GM19455 (cell line): ENCODE results near the gene GLS.
A peak's percentile ranks its signal among the peaks of the same experiment; 100 is the strongest.
"Not testable (repeated sequence)": the region's sequence is repeated elsewhere in the genome, so short reads cannot be mapped to it uniquely, and the experiment has no call there.

Experiments used
- ATAC-seq: cut with Tn5 transposase; IDR thresholded peaks from one replicate; pipeline ENCODE4 v1.9.1; 2021; ENCODE audit not compliant: unreplicated experiment

The GLS gene

DNA sequence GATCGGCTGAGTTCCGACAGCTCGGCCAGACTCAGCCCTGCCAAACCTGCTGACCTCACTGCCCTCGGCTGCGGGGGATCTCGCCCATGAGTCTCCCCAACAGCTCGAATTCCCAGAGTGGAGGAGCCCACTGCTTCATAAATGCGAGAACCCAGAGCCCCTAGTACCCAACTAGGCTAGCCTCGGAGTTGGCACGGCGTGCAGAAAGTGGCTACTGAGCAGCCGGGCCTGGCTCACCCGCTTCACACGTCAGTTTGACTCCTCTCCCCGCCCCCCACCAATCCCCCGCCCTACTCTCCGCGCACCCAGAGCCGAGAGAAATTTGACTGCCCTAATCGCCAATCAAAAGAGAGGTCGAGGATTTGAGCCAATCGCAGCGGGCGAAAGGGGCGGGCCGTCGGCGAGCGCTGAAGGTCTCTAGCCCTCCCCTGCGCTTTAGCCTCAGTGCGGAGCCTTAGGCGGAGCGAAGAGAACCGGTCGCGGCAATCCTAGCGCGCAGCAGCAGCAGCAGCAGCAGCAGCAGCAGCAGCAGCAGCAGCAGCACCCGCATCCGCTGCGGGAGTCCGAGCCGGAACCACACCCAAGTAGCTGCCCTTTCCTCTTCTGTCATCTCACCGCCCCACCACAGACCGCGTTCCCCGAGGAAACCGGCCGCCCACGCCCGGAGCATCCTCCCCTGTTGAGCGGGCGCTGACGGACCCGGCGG is at the start of gene GLS:
Gene GLS, plus strand, starts transcription at position 444 of the 706 bp plus-strand sequence. CDS start 264 bp downstream, outside the sequence.
- peak; percentile 75 for ATAC-seq

DNA sequence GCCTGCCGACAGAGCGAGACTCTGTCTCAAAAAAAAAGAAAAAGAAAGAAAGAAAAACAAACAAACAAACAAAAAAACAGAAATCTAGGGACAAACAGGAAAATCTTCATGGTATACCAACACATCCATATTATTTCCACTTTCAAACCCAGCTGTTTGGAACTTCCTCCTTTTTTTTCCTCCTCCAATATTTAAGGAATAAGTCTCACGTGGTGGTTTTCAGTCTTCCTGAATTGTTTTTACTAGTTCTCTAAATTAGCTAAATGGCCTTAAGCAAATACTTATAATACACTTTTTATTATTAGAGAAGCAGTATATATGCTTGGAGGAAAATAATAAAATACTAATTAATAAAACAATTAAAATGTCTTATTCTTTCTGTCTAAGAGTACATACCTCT is 48.7 kb upstream of the GLS start:
- ATAC-seq: no peak

DNA sequence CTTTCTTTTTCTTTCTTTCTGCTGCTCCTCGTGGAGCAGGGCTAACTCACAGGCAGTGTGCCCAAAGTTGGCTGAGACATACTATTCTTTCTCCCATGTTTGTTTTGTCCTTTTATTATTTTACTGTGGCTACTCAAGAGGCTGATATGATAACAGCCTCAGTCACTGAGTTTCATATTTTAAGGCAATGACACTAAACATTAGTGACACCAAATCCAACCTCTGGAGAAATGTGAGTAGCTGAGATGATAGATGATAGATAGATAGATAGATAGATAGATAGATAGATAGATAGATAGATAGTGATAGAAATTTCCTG is 45.8 kb upstream of the GLS start:
- no peak for ATAC-seq

DNA sequence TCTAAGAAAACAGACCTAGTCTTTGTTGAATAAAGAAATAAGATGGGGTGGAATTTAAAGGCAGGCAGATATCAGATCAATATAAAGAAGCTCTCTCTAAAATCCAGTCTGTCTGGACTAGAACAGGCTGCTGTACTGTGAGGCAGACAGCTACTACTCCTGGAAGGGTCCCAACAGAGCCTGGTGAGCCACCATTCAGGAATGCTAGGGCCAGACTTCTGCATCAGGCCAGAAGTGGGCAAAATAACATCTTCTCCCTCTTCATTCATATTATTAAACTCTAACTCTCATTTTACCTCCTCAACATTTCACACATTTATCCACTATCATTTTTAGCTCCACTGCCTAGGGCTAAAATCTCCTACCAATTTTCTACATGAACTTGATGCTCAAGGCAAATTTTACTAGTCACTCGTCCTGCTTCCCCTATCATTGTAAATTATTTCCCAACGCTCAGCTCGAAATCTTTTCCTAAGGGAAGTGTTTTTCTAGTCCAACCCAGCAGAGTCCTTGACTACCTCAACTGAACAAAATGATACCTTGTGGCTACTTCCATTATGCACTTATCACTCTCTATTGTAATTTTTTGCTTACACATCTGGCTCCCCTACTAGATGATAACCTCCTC is 45.2 kb upstream of the GLS start:
- ATAC-seq: no peak

DNA sequence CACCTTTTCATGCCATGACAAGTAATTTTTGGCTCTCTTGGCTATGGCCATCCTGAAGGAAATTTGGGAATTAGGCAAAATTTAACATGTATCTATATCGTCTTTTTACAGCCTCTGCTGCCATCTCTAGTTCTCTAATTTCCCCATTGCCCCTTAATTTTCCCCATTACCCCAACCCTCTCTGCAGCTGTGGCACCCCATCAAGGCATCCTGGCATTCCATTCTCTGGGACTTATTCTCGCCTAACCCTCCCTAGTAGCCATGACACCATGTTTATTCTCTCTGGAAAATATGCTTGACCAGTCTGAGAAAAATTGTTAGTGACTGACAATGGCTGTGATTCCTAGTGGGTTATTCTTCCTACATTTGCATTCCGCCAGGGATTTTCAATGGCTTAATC is 43.9 kb upstream of the GLS start:
- ATAC-seq: no peak

DNA sequence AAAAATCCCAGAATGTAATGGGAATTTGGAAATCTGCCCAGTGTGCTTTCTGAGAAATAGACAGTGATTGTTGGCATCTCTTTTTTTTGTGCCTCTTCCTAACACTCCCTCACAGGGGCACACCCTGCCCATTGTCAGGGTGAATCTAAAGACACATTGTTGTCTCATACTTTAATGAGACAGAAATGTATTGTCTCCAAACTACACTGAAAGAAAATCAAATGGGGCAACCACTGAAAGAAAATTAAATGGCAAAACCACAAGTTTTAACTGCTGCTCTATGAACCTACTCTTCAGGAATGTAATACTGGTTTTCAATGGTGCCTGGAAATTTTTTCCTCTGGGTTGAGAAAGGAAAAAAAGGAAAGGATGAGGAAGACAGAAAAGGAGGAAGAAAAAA is 43.2 kb upstream of the GLS start:
- no peak for ATAC-seq

DNA sequence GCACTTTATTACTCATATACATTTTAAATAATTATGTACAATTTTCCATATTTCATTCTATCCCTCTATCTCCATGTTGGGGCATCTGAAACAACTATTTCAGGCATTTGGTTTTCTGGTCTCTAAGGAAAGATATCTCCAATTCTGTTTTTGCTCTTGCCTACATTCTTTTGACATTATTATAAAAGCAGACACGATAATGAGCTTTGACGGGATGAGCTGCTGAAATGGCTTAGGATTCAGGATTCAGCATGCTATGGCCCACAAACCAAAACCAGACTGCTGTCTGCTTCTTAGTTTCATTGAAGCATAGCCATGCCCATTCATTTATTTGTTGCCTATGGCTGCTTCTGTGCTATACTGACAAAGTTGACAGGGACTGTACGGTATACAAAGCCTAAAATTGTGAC is 42.7 kb upstream of the GLS start:
- no peak for ATAC-seq

DNA sequence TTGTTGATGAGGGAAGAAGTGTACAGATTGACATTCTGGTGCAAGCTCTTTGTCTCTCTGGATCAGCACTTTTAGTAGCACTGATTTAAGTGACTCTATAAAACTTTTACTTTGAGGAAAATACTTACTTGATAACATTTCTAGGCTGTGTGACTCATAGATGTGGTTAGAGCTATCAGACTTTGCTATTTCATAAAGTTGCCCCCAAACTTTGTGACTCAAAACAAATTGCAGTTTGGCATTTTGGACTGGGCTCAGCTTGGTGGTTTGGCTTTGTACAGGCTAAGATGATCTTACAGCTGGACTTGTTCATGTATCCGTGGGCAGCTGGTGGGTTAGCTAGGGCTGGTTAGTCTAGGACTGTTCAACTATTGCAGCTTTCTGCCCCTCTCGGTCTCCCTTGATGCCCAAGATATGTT is 42.1 kb upstream of the GLS start:
- ATAC-seq: no peak

DNA sequence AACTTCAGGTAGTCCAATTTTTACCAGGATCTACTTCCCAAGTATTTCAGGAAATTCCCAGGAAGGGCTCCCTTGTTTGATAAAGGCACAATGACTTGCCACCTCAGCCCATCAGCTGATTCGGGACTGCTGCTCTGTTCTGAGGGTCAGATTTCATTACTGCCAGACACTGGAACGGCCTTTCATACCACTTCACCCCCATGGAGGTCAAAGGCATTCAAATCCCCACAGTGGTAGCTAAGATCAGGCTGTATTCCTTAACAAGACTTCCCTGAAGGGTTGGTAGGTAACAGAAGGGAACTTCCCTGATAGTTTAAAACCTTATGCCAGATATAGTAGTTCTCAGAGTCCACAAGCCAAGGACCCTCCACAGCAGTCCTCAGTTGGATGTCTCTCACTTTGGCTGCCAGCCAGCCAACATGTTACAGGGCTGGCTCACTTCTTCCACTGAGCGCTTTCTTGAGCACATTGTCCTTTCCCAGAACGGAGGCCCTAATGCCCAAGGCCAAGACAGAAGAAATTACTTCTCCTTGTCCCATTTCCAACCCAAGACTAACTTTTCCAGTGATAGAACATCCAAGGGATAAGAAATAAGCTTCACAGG is 40.0 kb upstream of the GLS start:
- ATAC-seq: no peak

DNA sequence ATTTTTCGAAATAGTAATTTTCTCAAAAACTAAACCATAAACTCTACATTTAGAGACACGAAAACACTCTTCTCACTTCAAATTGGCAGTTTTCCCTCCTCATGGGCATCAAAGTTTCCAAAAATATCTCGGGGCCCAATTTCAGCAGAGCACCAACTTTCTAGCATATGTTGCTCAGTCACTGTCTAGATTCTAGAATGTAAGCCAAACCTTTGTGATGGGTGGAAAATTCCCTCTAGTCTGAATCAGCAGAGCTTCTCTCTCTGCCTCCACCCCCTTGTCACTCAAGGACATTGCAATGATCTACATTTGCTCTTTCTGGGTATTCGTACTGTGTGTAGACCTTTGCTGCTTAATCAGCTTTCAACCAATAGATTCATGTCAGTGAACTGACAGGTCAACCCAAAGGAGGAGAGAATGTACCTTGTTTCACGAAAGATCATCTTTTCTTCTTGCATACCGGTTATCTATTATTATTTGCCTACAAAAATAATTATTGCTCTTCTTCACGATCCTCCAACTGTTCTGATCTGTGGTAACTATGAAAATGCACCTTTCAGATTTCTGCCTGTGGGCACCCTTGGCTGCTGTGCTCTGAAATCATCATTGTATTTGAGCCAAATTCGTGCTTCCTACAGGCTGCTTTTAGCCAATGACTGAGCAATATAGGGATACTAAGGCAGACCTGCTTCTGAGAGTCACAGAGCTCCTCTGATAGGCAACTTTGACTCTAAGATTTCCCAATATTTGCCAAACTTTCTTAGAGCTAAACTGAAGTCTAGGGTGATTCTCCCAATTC is 38.7 kb upstream of the GLS start:
- ATAC-seq: no peak

DNA sequence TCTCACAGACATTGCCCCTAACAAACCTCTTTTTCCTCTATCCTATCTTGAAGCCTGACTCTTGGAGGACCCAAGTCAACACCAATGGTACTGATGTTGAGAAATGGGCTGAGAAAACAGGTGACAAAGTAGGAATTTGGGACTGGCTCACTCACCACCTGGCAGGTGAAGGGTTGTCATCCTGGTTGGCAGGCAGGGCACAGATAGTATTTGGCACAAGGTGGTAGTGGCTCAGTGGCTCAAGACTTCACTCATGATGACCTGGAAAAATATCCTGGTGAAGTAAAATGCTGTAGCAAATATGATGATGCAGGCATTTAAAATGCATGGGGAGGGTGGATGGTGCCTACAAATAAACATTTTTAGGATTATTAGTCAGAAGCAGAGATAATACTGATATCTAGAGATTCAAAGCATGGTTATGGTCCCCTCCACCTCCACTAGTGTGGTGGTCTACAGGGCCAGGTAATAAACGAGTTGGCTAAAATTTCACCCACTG is 38.0 kb upstream of the GLS start:
- no peak for ATAC-seq

DNA sequence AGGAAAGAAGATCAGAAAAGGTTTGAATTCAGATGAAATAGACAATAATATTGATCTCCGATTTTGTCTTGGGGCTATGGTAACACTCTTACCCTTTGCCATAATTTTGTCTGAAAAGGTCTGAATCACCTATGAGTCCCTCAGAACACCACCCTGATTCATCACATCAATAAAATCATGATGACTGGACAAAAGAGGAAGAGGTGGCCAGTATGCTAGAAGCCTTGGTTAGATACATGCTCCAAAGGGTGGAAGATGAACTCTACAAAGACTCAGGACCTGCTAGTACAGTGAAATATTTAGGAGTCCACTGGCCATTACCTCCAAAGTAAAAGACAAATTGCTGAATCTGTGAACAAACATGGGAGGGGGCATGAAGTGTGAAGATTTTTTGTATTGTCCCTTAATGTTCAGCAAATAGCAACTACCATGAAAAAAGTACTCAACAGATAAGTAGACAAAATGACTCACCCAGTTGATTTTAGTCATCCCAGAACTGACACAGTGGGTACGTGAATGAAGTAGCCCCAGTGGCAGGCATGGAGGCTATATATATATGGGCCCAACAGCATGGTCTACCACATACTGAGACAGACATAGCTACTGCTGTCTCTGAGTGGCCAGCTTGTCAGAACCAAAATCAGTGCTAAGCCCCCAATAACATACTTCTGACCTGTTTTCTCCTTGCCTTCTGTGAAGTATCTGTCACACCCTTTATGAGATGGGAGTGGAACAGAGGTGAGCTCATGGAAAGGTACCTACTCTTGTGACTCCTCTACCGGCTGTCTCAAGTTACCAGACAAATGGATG is 36.5 kb upstream of the GLS start:
- ATAC-seq: peak; percentile 89

DNA sequence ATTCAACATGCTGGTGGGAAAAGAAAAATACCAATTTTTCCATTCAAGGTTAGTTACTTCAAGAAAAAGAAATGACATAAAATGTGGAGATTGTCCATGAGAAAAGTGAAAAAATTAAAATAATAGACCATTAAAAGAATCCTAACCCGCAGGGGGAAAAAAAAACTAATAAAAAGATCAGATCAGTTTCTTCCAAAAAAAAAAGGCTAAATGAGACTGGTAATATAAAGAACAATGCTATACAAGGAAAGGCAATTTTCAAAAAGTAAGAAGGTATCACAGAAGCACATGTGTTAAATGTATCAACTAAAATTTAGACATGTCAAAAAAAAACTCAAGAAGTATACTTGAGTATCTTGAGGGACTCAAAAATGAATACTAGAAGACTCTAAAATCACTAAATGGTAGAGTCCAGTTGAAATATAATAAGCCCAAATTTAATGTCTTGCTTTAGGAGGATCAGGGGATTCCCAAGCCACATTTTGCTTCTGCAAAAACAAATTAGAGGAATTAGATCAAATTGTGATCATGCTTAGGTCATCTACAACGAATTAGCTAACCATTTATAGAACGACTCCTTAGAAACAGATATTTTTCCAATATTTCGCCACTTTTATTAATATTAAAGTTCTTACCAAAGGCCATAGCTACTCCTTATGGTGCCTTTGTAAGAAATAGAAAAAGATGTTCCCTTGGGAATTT is 35.8 kb upstream of the GLS start:
- no peak for ATAC-seq

DNA sequence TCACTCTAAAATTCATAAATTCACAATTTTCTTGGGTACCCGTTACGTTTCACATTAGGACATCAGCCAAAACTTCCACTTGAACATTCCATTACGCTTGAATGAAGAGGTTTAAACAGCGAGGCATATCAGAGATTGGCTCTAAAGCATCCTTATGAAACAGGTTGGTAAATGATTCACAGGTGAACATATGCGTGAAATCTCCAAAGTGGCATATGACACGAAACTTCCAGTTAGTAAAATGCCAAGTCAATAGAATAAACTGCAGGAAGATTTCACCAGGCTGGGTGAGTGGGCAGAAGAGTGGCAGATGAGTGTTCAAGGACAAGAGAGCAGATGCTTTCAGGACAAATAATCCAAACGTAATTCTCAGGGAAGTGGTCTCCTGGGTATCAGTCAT is 33.9 kb upstream of the GLS start:
- ATAC-seq: no peak

DNA sequence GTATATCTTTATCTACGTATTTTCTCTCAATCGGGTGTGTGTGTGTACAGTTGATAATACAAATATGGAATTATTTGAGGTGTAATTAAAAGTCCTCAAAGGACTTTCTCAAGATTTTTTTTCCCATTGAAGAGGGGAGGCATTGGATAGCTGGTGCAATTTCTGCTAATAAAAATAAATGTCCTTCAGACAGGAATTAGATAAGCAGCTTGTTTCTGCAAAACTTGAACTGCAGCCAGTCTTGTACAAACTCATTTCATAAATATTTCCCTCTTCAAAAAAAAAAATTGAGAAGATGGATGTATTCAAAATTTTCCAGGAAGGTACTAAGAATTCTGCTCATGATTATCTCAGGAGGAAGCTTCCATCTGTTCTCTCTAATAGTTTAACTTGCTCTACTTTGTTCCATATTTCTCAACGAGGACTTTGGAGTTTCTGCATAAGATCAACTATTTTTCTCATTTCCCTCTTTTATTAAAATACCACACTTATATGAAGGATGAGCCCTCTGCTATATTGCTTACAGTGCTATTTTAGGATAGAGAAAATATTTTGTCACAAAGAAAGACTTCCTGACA is 33.0 kb upstream of the GLS start:
- no peak for ATAC-seq

DNA sequence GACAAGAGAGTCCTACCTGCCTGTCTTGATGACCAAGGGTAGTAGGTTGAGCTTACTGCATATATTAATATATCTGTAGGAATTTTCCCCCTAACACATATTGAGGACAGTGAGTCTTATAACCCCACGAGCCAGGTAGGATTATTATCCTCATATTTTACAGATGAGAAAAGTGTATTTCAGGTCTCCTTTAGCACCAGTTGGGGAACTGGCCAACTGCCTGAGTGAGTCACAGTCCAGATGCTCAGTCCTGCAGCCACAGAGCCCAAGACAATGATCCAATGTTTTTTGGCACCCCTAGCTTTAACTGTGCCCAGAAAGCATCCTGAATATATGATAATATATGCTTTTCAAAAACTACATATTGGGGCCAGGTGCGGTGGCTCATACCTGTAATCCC is 30.8 kb upstream of the GLS start:
- ATAC-seq: no peak

DNA sequence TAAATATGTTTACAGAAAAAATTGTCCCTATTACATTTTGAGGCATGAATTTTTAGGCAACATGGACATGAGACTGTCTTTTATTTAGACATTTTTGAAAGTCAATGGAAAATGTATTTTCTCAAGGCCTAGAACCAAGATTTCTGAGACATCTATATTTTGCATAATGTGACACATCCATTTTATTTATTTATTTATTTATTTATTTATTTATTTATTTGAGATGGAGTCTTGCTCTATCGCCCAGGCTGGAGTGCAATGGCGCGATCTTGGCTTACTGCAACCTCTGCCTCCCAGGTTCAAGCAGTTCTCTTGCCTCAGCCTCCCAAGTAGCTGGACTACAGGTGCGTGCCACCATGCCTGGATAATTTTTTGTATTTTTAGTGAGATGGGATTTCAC is 27.6 kb upstream of the GLS start:
- not testable (repeated sequence) for ATAC-seq

DNA sequence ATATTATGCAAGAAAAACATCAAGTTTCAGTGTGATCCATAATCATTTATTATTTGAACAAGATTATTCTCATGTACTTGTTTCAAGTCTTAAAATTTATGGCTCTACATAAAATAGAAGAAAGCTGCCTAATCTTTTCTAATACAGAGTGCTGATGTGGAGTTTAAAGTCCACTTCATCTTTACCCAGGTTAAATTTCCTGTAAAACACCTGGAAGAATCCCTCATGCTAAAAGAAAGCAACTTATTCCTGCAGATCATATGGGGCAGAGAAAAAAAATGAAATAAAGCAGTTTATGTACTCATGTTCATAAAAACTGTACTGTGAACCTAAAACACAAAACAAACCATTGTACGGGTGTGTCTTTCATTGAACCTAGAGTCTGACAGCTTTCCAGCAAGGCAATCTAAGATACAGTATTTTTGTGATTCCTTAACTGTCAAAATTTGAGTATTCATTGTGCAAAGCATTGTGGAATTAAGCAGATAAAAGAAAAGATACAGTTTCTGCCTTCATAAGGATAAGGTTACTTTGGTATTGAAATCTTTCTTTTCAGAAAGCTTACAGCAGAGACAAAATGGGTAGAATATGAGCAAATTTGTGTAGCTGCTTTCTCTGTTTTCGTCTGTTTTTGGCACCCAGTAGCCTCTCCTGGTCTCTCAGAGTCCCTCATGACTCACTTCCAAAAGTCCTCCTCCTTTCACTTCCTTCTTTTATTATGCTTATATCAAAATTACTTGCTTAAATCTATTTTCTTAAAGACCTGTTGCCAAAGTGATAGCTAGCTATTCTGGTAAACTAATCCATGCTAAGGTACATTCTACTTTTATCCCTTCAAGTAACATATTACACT is 26.9 kb upstream of the GLS start:
- peak; percentile 56 for ATAC-seq

DNA sequence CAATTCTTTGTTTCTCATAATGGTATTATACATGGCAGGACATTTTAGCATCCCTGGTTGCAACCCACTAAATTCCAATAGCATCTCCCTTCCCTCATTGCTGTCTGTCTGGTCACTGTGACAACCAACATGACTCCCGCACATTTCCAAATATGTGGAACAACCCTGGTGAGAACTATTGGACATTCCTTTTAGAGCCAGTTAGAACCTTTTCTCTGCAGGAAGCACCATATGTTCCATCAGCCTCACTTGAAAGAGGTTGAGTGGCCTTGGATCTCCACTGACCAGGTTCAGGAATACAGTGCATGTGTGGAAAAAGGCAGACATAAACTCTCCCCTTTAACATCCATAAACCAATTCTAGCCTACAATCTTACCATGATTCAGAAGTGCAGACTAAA is 25.9 kb upstream of the GLS start:
- ATAC-seq: no peak
